ENCODE measurements around the gene P2RX6.

The P2RX6 gene

GRCh38 chr22:20990184-20991180, 24.5 kb upstream of the P2RX6 start:
- H3K27ac ChIP-seq (ENCODE audit: low read length, poor library complexity, severe bottlenecking): no peak overlapping the region
- DNase-seq: no peak
- no peak overlapping the region for H2AK5ac ChIP-seq (ENCODE audit: low read length, severe bottlenecking)
- H2AFZ ChIP-seq (ENCODE audit: low read depth, low read length): no peak overlapping the region
- no peak overlapping the region for H3K14ac ChIP-seq (ENCODE audit: low read length in 2 of 2)
- H4K8ac ChIP-seq (ENCODE audit: low read length): no peak overlapping the region
- H2BK15ac ChIP-seq (ENCODE audit: low read depth, poor library complexity, severe bottlenecking): no peak overlapping the region
- no peak overlapping the region for H3K4me2 ChIP-seq (ENCODE audit: low read length, poor library complexity, severe bottlenecking)
- H2BK120ac ChIP-seq (ENCODE audit: low read depth, low read length): no peak overlapping the region
- no peak overlapping the region for H3K4ac ChIP-seq (ENCODE audit: low read depth in 1 of 2, low read length in 2 of 2)
- H2BK12ac ChIP-seq (ENCODE audit: low read length in 2 of 2): no peak overlapping the region
- no peaks in the 10 kb centered on the region for H3K9me3 ChIP-seq (ENCODE audit: control insufficient read depth, low read length)
- H3K9ac ChIP-seq (ENCODE audit: low read length): no peak overlapping the region
- H3K36me3 ChIP-seq (ENCODE audit: control insufficient read depth in 1 of 2, insufficient read depth in 2 of 2, low read depth in 1 of 2, low read length in 2 of 2): peaks cover 76 to 85% of the 10 kb centered on the region in 2 experiments
- 91% methylated on average over 21 of the region's 21 CpGs for WGBS
- no peak overlapping the region for H3K4me3 ChIP-seq (ENCODE audit: insufficient read depth in 1 of 2, low read depth in 1 of 2, low read length in 2 of 2)
- peaks cover 6% of the 10 kb centered on the region for H3K4me1 ChIP-seq (ENCODE audit: control insufficient read depth, insufficient read depth, low read depth, low read length)
- H3K23ac ChIP-seq (ENCODE audit: low read length in 2 of 2): no peak overlapping the region
- H4K91ac ChIP-seq (ENCODE audit: low read length): no peak overlapping the region
- H3K18ac ChIP-seq (ENCODE audit: low read depth in 1 of 2, low read length in 2 of 2): no peak overlapping the region
- H2BK5ac ChIP-seq (ENCODE audit: low read depth, low read length, poor library complexity, severe bottlenecking): no peak overlapping the region
- no peaks in the 10 kb centered on the region for H3K27me3 ChIP-seq (ENCODE audit: control insufficient read depth in 1 of 2, insufficient read depth in 1 of 2, low read length in 2 of 2)
- H3K79me1 ChIP-seq (replicated peaks; ENCODE audit: low read length, poor library complexity, severe bottlenecking): peaks cover 26% of the 10 kb centered on the region

GRCh38 chr22:20991252-20992055, 23.5 kb upstream of the P2RX6 start:
- Histone ChIP-seq H4K8ac (ENCODE audit: low read length) (no peak overlapping the region), H3K4me3 (ENCODE audit: insufficient read depth in 1 of 2, low read depth in 1 of 2, low read length in 2 of 2) (no peak overlapping the region), H2BK120ac (ENCODE audit: low read depth, low read length) (no peak overlapping the region), H2AFZ (ENCODE audit: low read depth, low read length) (no peak overlapping the region), H3K18ac (ENCODE audit: low read depth in 1 of 2, low read length in 2 of 2) (no peak overlapping the region), H3K9me3 (ENCODE audit: control insufficient read depth, low read length) (no peaks in the 10 kb centered on the region), H3K9ac (ENCODE audit: low read length) (no peak overlapping the region), H3K4me2 (ENCODE audit: low read length, poor library complexity, severe bottlenecking) (no peak overlapping the region), H3K4me1 (ENCODE audit: control insufficient read depth, insufficient read depth, low read depth, low read length) (peaks cover 6% of the 10 kb centered on the region), H2BK5ac (ENCODE audit: low read depth, low read length, poor library complexity, severe bottlenecking) (no peak overlapping the region), H2BK15ac (ENCODE audit: low read depth, poor library complexity, severe bottlenecking) (no peak overlapping the region), H3K14ac (ENCODE audit: low read length in 2 of 2) (no peak overlapping the region), H3K36me3 (ENCODE audit: control insufficient read depth in 1 of 2, insufficient read depth in 2 of 2, low read depth in 1 of 2, low read length in 2 of 2) (peaks cover 74 to 89% of the 10 kb centered on the region in 2 experiments), H3K27me3 (ENCODE audit: control insufficient read depth in 1 of 2, insufficient read depth in 1 of 2, low read length in 2 of 2) (no peaks in the 10 kb centered on the region), H3K27ac (ENCODE audit: low read length, poor library complexity, severe bottlenecking) (no peak overlapping the region), H2BK12ac (ENCODE audit: low read length in 2 of 2) (no peak overlapping the region), H4K91ac (ENCODE audit: low read length) (no peak overlapping the region), H3K4ac (ENCODE audit: low read depth in 1 of 2, low read length in 2 of 2) (no peak overlapping the region), H3K23ac (ENCODE audit: low read length in 2 of 2) (no peak overlapping the region), H2AK5ac (ENCODE audit: low read length, severe bottlenecking) (no peak overlapping the region), H3K79me1 (replicated peaks; ENCODE audit: low read length, poor library complexity, severe bottlenecking) (peaks cover 21% of the 10 kb centered on the region)
- no peak for DNase-seq
- 95% methylated on average over 24 of the region's 24 CpGs for WGBS

DNA sequence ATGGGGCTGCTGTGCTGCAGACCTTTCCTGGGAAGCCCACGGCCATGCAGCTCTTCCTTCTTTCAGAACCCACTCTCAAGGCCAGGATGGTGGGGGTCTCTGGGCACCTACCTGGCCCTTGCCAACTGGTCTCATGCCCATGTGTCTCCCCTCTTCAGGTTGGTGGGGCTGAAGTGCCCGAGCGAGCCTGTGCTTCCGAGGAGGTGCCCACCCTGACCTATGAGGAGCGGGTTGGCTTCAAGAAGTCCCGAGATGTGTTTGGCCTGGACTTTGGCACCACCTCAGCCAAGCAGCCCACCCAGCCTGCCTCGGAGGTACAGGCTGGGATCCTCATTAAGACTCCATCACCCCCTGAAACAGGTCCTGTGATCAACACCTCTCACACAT, 22.9 kb upstream of the P2RX6 start:
- Histone ChIP-seq H2BK12ac (ENCODE audit: low read length in 2 of 2) (no peak overlapping the region), H3K4ac (ENCODE audit: low read depth in 1 of 2, low read length in 2 of 2) (no peak overlapping the region), H3K79me1 (replicated peaks; ENCODE audit: low read length, poor library complexity, severe bottlenecking) (peaks cover 18% of the 10 kb centered on the region), H3K4me3 (ENCODE audit: insufficient read depth in 1 of 2, low read depth in 1 of 2, low read length in 2 of 2) (no peak overlapping the region), H3K14ac (ENCODE audit: low read length in 2 of 2) (no peak overlapping the region), H3K27ac (ENCODE audit: low read length, poor library complexity, severe bottlenecking) (no peak overlapping the region), H3K36me3 (ENCODE audit: control insufficient read depth in 1 of 2, insufficient read depth in 2 of 2, low read depth in 1 of 2, low read length in 2 of 2) (peaks cover 75 to 95% of the 10 kb centered on the region in 2 experiments), H3K27me3 (ENCODE audit: control insufficient read depth in 1 of 2, insufficient read depth in 1 of 2, low read length in 2 of 2) (no peaks in the 10 kb centered on the region), H2BK120ac (ENCODE audit: low read depth, low read length) (no peak overlapping the region), H3K4me2 (ENCODE audit: low read length, poor library complexity, severe bottlenecking) (no peak overlapping the region), H3K23ac (ENCODE audit: low read length in 2 of 2) (no peak overlapping the region), H2BK5ac (ENCODE audit: low read depth, low read length, poor library complexity, severe bottlenecking) (no peak overlapping the region), H2AFZ (ENCODE audit: low read depth, low read length) (no peak overlapping the region), H2AK5ac (ENCODE audit: low read length, severe bottlenecking) (no peak overlapping the region), H4K8ac (ENCODE audit: low read length) (no peak overlapping the region), H3K9ac (ENCODE audit: low read length) (no peak overlapping the region), H2BK15ac (ENCODE audit: low read depth, poor library complexity, severe bottlenecking) (no peak overlapping the region), H3K9me3 (ENCODE audit: control insufficient read depth, low read length) (no peaks in the 10 kb centered on the region), H3K4me1 (ENCODE audit: control insufficient read depth, insufficient read depth, low read depth, low read length) (peaks cover 6% of the 10 kb centered on the region), H4K91ac (ENCODE audit: low read length) (no peak overlapping the region), H3K18ac (ENCODE audit: low read depth in 1 of 2, low read length in 2 of 2) (no peak overlapping the region)
- no peak for DNase-seq
- 95% methylated on average over 7 of the region's 7 CpGs for WGBS

Data from mesenchymal stem cell (in vitro differentiated cells and primary cell).